HG02885 (cell line): Measurements from ENCODE around the gene FXN.
"Not testable (repeated sequence)": the region's sequence is repeated elsewhere in the genome, so short reads cannot be mapped to it uniquely, and the experiment has no call there.

Experiments
- ATAC-seq: cut with Tn5 transposase; IDR thresholded peaks from one replicate; pipeline ENCODE4 v1.9.1; 2021; ENCODE audit warnings: mild to moderate bottlenecking; ENCODE audit not compliant: unreplicated experiment, poor library complexity

FXN gene

DNA sequence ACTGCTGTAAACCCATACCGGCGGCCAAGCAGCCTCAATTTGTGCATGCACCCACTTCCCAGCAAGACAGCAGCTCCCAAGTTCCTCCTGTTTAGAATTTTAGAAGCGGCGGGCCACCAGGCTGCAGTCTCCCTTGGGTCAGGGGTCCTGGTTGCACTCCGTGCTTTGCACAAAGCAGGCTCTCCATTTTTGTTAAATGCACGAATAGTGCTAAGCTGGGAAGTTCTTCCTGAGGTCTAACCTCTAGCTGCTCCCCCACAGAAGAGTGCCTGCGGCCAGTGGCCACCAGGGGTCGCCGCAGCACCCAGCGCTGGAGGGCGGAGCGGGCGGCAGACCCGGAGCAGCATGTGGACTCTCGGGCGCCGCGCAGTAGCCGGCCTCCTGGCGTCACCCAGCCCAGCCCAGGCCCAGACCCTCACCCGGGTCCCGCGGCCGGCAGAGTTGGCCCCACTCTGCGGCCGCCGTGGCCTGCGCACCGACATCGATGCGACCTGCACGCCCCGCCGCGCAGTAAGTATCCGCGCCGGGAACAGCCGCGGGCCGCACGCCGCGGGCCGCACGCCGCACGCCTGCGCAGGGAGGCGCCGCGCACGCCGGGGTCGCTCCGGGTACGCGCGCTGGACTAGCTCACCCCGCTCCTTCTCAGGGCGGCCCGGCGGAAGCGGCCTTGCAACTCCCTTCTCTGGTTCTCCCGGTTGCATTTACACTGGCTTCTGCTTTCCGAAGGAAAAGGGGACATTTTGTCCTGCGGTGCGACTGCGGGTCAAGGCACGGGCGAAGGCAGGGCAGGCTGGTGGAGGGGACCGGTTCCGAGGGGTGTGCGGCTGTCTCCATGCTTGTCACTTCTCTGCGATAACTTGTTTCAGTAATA lies at the start of gene FXN:
Gene FXN (plus strand): TSS at position 315 of the 871 bp plus-strand sequence. CDS start 31 bp downstream, at position 346.
- ATAC-seq, result peak; percentile 93

DNA sequence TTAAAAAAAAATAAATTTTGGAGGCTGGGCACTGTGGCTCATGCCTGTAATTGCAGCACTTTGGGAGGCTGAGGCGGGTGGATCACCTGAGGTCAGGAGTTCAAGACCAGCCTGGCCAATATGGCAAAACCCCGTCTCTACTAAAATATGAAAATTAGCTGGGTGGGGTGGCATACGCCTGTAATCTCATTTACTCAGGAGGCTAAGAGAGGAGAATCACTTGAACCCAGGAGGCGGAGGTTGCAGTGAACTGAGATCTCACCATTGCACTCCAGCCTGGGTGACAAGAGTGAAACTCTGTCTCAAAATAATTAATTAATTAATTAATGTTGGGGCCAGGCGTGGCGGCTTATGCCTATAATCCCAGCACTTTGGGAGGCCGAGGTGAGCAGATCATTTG lies 48.6 kb upstream of the FXN start:
- ATAC-seq, result not testable (repeated sequence)

GRCh38 chr9:68991457-68991856 lies 44.1 kb upstream of the FXN start:
- no peak for ATAC-seq

GRCh38 chr9:68995776-68996175 lies 39.8 kb upstream of the FXN start:
- ATAC-seq, result no peak

- ATAC-seq, result no peak
Observed at GRCh38 chr9:68996462-68996861, 39.1 kb upstream of the FXN start.

- no peak for ATAC-seq
Observed at GRCh38 chr9:68997666-68998065, 37.9 kb upstream of the FXN start.

DNA sequence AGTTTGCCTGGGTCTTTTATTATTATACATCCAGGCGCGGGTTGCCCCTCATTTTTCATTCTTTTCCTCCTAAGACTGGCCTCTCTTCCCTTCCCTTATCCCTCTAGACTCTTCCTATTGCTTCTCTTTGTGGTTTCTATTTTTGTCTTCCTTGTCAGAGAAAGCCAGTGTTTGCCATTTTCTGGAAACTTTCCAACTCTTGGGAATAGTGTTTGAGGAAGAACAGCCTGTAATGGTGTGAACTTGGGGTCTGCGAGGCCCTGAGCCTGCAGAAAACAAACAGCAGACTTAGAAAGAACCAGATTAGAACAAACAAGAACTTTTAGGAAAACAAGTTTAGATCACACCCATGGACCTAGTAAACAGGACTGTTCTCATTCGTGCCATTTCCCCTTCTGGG lies 37.2 kb upstream of the FXN start:
- ATAC-seq, result no peak

DNA sequence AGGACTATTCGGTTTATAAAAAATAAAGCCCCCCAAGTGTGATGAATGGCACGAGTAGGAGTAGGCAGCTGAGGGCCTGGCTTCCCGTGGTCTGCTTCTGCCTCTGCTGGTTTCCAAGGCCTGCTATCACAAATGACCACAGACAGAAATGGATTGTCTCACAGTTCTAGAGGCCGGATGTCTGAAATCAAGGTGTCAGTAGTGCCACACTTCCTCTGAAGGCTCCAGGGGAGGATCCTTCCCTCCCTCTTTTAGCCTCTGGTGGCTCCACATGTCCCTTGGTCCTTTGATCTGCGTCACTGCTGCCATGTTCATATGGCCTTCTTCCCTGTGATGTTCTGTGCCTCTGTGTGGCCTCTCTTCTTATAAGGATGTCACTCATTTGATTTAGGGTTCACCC lies 36.7 kb upstream of the FXN start:
- ATAC-seq, result no peak

DNA sequence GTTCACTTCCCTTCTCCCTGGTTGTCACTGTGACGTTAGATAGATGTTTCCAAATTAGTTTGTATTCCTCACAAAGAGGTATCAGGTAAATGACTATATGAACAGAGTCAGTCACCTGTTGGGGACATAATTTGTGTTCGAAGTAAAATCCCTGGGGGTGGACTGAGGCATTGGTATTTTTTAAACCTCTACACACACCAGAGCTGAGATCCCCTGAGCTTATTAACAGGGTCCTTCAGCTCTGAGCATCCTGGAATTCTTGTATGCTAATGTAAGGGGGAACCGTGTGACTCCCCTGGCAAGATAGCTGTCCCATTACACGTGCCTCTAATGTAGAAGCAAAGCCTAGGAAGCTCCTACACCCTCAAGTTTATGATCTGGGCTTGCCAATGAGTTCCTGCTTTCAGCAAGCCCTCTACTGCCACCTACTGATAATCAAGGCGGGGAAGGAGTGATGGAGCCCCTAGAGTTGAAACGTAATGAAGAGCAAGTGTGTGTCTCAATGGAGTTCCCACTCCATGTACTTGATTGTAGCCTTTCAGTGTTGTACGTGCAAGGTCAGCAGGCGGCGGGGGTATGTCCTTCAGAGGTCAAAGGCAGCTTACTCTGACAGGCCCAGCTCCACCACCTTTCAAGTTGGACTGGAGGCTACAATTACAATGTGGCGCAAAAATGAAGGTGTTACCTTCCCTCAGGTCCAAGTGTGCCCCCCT lies 36.0 kb upstream of the FXN start:
- peak; percentile 97 for ATAC-seq

DNA sequence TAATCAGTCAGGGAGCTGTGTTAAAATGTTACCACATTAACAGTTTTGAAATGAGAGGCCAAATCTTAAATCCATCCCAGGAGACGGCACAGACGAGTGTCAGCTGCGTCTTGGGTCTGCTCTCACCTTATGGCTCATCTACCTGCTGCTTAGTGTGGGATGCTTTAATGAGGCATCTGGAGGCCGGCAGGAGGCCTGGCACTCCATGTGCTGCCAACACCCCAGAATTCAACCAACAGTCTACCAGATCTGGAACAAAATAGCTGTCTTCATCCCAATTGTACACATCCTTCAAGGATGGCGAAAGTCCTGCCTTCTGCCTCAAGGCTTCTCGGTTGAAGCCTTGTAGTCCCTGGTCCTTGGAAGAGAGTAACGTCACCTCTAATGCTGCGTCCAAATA lies 33.6 kb upstream of the FXN start:
- no peak for ATAC-seq

- ATAC-seq, result no peak
Observed at GRCh38 chr9:69003051-69003450, 32.5 kb upstream of the FXN start.

DNA sequence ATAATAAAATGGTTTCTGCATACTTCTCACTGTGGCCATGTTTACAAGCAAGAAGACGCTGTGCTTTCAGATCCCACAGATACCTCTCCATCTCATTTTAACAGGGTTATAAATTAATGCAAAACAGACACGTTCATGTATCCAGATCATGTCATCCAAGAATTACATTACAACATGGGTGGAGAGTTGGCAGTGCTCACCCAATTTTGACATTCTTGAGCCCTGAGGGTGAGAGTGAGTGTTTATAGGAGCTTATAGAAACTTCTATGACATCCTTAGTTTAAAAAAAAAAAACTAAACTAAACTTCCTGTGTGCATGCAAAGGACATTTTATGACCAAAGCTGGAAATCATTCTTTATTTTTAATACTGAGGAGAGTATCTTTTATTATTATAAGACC lies 30.7 kb upstream of the FXN start:
- ATAC-seq, result no peak

- no peak for ATAC-seq
Observed at GRCh38 chr9:69009708-69010107, 25.8 kb upstream of the FXN start.

GRCh38 chr9:69012696-69013381 lies 22.7 kb upstream of the FXN start:
- no peak for ATAC-seq

GRCh38 chr9:69013382-69013727 lies 22.2 kb upstream of the FXN start:
- ATAC-seq, result no peak

DNA sequence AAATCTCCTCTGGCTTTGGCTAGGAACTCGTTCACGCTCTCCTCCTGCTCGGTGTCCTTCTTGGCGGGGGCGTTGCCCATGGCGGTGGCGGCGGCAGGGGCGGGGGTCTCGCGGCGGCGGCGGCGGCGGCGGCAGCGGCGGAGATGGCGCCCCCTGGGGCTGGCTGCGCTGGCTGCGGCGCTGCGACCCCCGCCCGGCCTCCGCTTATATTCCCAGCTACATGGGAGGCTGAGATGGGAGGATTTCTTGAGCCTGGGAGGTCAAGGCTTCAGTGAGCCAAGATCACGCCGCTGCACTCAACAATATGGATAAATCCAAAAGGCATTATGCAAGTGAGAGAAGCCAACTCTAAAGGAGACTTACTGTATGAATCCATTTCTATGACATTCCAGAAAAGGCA lies 21.5 kb upstream of the FXN start, which contains the start of gene PRKACG:
Gene PRKACG (minus strand): TSS at position 101 of the 400 bp plus-strand sequence. CDS start 21 bp downstream, at position 80.
- no peak for ATAC-seq

- no peak for ATAC-seq
Observed at GRCh38 chr9:69016191-69017096, 19.1 kb upstream of the FXN start.

DNA sequence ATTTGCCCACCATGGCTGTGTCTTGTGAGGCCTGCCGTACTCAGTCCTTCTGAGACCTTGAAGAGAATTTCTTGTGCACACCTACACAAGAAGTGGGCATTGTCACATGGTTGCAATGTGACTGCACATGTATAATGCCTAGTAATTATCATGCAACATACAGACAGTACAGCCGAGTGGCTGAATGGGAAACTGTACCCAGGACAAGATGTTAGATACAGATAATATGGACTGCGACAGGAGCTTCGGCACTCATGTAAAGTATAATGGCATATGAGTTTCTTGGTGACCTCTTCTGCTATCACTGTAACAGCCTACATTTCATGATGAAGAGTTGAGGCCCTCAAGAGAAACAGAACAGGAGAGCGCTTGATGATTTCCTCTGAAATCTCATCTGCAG lies 16.8 kb upstream of the FXN start:
- no peak for ATAC-seq

DNA sequence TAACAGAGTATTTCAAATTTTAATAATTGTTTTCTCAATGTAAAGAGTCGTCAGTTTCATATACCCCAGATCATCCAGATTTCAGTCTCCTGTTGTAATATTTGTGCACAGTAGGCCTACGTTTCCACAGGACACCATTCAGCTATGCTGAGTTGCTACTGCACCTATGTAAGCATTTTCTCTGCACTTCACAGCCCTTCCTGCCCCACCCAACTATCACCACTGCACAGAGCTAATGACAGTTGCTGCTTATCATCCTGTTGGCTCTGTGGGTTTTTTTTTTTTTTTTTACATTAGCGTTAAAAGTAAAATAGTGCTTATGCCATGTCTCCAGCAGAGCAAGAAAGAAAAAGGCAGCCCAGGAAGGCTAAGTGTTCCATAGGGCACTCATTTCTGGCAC lies 15.7 kb upstream of the FXN start:
- no peak for ATAC-seq
